ENCODE results near the gene RUVBL1. TPM values are rescaled to one million over a fixed set of nuclear protein-coding genes. Genes with fewer than 3 reads are reported as not detected.
"Not testable (repeated sequence)": the region's sequence is repeated elsewhere in the genome, so short reads cannot be mapped to it uniquely, and the experiment has no call there.

Gene RUVBL1
- total and polyA plus RNA-seq, 2 donors (not counting 1 experiment from before 2014, with no cell fraction given), result 52.3 to 67.2 TPM

DNA sequence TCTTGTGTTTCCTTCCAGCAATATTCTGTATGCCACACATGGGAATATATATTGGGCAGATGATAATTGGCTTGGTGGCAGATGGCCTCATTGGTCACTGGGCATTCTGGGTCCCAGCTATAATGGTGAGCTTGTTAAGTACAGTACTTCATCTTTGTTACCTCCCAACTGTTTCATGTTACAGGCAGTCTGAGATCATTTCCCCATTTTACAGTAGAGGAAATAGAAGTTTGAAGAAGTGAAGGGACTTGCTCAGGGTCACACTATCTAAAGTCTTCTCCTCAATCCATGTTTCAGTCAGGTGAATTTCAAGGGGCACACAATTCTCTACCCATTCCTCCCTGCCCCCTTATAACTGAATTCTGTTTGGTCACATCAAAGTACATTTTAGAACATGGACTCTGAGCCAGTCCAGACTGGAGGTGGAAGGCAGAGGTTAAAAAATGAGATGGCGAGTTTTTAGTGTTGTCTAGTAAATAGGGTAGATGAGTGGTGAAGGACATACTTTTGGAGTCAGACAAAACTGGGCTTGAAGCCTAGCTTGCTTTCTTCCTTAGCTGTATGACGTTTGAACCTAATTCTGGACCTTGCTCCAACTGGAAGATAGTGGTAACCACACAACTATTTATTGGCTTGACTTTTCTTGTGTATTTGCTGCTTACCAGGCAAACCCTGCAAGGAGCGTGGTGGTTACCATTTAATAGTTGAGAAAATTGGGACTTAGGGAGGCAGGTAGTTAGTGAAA is 32.2 kb upstream of the RUVBL1 start:
- H3K27ac ChIP-seq (ENCODE audit: insufficient read depth, low read length), result no peak overlapping the region
- no peak overlapping the region for H3K4me2 ChIP-seq (ENCODE audit: extremely low read depth, insufficient read depth, low read length)
- H3K27me3 ChIP-seq (ENCODE audit: control insufficient read depth, insufficient read depth, low read length), result no peaks in the 10 kb centered on the region
- H3K79me2 ChIP-seq (ENCODE audit: control insufficient read depth, insufficient read depth, low read length), result peaks cover 1% of the 10 kb centered on the region
- H3K9ac ChIP-seq (ENCODE audit: insufficient read depth, low read length), result no peak overlapping the region
- no peak for DNase-seq (ENCODE audit: low read depth in 2 of 2)
- no peaks in the 10 kb centered on the region for H3K36me3 ChIP-seq (ENCODE audit: control insufficient read depth, insufficient read depth, low read length)
- H3K4me1 ChIP-seq (ENCODE audit: control insufficient read depth, extremely low read depth, insufficient read depth, low read length), result no peaks in the 10 kb centered on the region
- TF ChIP-seq EZH2 (IDR thresholded peaks at IDR 0.05; ENCODE audit: low read length, missing control alignments) (no peak), CTCF (conservative IDR thresholded peaks at IDR 0.05 in 1 of 2, IDR thresholded peaks at IDR 0.05 in 1 of 2; ENCODE audit: low read depth in 1 of 2, low read length in 2 of 2) (no peak)
- no peak overlapping the region for H2AFZ ChIP-seq (ENCODE audit: low read length)
- H4K20me1 ChIP-seq (ENCODE audit: control insufficient read depth, extremely low read depth, insufficient read depth, low read length), result no peaks in the 10 kb centered on the region
- no peak overlapping the region for H3K4me3 ChIP-seq (replicated peaks in 1 of 4; ENCODE audit: control extremely low read depth in 1 of 4, insufficient read depth in 1 of 4, low read depth in 3 of 4, low read length in 4 of 4)
- no peaks in the 10 kb centered on the region for H3K9me3 ChIP-seq (ENCODE audit: control insufficient read depth, insufficient read depth, low read depth, low read length)

DNA sequence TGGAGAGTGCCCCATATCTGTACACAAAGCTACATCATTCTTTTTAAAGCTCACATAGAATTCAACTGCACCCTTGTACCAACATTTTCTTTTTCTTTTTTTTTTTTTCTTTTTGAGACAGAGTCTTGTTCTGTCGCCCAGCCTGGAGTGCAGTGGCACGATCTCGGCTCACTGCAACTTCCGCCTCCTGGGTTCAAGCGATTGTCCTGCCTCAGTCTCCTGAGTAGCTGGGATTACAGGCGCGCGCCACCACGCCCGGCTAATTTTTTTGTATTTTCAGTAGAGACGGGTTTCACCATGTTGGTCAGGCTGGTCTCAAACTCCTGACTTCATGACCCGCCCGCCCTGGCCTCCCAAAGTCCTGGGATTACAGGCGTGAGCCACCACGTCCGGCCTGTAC is 30.7 kb upstream of the RUVBL1 start:
- H3K27ac ChIP-seq (ENCODE audit: insufficient read depth, low read length); DNase-seq (ENCODE audit: low read depth in 2 of 2); H3K79me2 ChIP-seq (ENCODE audit: control insufficient read depth, insufficient read depth, low read length); H3K36me3 ChIP-seq (ENCODE audit: control insufficient read depth, insufficient read depth, low read length); H3K4me1 ChIP-seq (ENCODE audit: control insufficient read depth, extremely low read depth, insufficient read depth, low read length); H4K20me1 ChIP-seq (ENCODE audit: control insufficient read depth, extremely low read depth, insufficient read depth, low read length); H3K9me3 ChIP-seq (ENCODE audit: control insufficient read depth, insufficient read depth, low read depth, low read length); H3K27me3 ChIP-seq (ENCODE audit: control insufficient read depth, insufficient read depth, low read length): not testable (repeated sequence)
- Histone ChIP-seq H3K4me3 (replicated peaks in 1 of 4; ENCODE audit: control extremely low read depth in 1 of 4, insufficient read depth in 1 of 4, low read depth in 3 of 4, low read length in 4 of 4) (peak overlapping the region; percentile 76 to 90 (median 80)), H3K4me2 (ENCODE audit: extremely low read depth, insufficient read depth, low read length) (peak overlapping the region; percentile 97), H2AFZ (ENCODE audit: low read length) (peak overlapping the region; percentile 55), H3K9ac (ENCODE audit: insufficient read depth, low read length) (peak overlapping the region; percentile 39)

GRCh38 chr3:128153156-128154041 is 29.8 kb upstream of the RUVBL1 start, which contains the start of gene EEFSEC:
EEFSEC (plus strand) TSS chr3:128153481; CDS start chr3:128153508, 27 bp downstream.
- TF ChIP-seq CTCF (conservative IDR thresholded peaks at IDR 0.05 in 1 of 2, IDR thresholded peaks at IDR 0.05 in 1 of 2; ENCODE audit: low read depth in 1 of 2, low read length in 2 of 2), result no peak
- no peak for TF ChIP-seq EZH2 (IDR thresholded peaks at IDR 0.05; ENCODE audit: low read length, missing control alignments)
- H3K4me2 ChIP-seq (ENCODE audit: extremely low read depth, insufficient read depth, low read length), result peak within 1 kb of the TSS; percentile 97
- no peaks in the 10 kb centered on the region for H3K9me3 ChIP-seq (ENCODE audit: control insufficient read depth, insufficient read depth, low read depth, low read length)
- peaks cover 1% of the 10 kb centered on the region for H3K79me2 ChIP-seq (ENCODE audit: control insufficient read depth, insufficient read depth, low read length)
- no peaks in the 10 kb centered on the region for H3K4me1 ChIP-seq (ENCODE audit: control insufficient read depth, extremely low read depth, insufficient read depth, low read length)
- peak within 1 kb of the TSS; percentile 99 for H2AFZ ChIP-seq (ENCODE audit: low read length)
- H3K4me3 ChIP-seq (replicated peaks in 1 of 4; ENCODE audit: control extremely low read depth in 1 of 4, insufficient read depth in 1 of 4, low read depth in 3 of 4, low read length in 4 of 4), result peak within 1 kb of the TSS; percentile 76 to 90 (median 80)
- H4K20me1 ChIP-seq (ENCODE audit: control insufficient read depth, extremely low read depth, insufficient read depth, low read length), result no peaks in the 10 kb centered on the region
- H3K36me3 ChIP-seq (ENCODE audit: control insufficient read depth, insufficient read depth, low read length), result no peaks in the 10 kb centered on the region
- H3K27me3 ChIP-seq (ENCODE audit: control insufficient read depth, insufficient read depth, low read length), result no peaks in the 10 kb centered on the region
- peak within 1 kb of the TSS; percentile 80 for H3K27ac ChIP-seq (ENCODE audit: insufficient read depth, low read length)
- DNase-seq (ENCODE audit: low read depth in 2 of 2), result peak; percentile 71 to 78
- H3K9ac ChIP-seq (ENCODE audit: insufficient read depth, low read length), result peak within 1 kb of the TSS; percentile 80

Data from fibroblast of lung (primary cell).